HepG2 (cell line): ENCODE data around the gene TMEM165.

Experiments
- ATF5 ChIP-seq: sonication (generic); formaldehyde crosslinking; IDR thresholded peaks from 2 replicates; pipeline ENCODE4 v1.4.0; 2020; ENCODE audit warnings: mild to moderate bottlenecking, low read depth, missing genetic modification reagents
- CTCF ChIP-seq: sonication (generic); formaldehyde crosslinking; IDR thresholded peaks from 2 replicates; pipeline ENCODE4 v1.5.0; 2020; ENCODE audit warnings: mild to moderate bottlenecking, missing genetic modification reagents, moderate library complexity
- EZH2 ChIP-seq: conservative IDR thresholded peaks from 2 replicates; pipeline ENCODE4 v1.6.1; 2012; ENCODE audit warnings: mild to moderate bottlenecking, low read depth, low read length, moderate library complexity
- ISX ChIP-seq: sonication (generic); formaldehyde crosslinking; conservative IDR thresholded peaks from 2 replicates; pipeline ENCODE4 v1.5.0; 2020; ENCODE audit warnings: missing genetic modification reagents

GRCh38 chr4:55366621-55367020 is 29.1 kb upstream of the TMEM165 start:
- TF ChIP-seq ISX (CRISPR knock-in tag) (no peak), EZH2 (no peak), ATF5 (CRISPR knock-in tag) (no peak), CTCF (no peak)
